ENCODE results near the gene CFAP141. TPM values are rescaled to one million over a fixed set of nuclear protein-coding genes. Genes with fewer than 3 reads are reported as not detected.

Gene CFAP141
- total and polyA plus RNA-seq, 2 of the 13 experiments (the other 11 are each of a cell fraction or from before 2014, with no cell fraction given): not detected

- TF ChIP-seq STAT6 (CRISPR knock-in tag; IDR thresholded peaks at IDR 0.05; ENCODE audit: borderline replicate concordance) (no peak), ZNF253 (CRISPR knock-in tag; IDR thresholded peaks at IDR 0.05; ENCODE audit: borderline replicate concordance) (no peak), MXD1 (CRISPR knock-in tag; IDR thresholded peaks at IDR 0.05) (no peak), ZBTB33 (CRISPR knock-in tag; IDR thresholded peaks at IDR 0.05) (no peak), HDAC2 (CRISPR knock-in tag; IDR thresholded peaks at IDR 0.05) (no peak), KDM4B (CRISPR knock-in tag; IDR thresholded peaks at IDR 0.05) (no peak), ZNF367 (CRISPR knock-in tag; IDR thresholded peaks at IDR 0.05; ENCODE audit: borderline replicate concordance) (peak; percentile 56; the same call in 1 of the 2 replicates), ATF7 (IDR thresholded peaks at IDR 0.05) (no peak), ATF7 (CRISPR knock-in tag; IDR thresholded peaks at IDR 0.05) (no peak), GTF2F1 (IDR thresholded peaks at IDR 0.05; ENCODE audit: low read length) (no peak), KDM5A (IDR thresholded peaks at IDR 0.05; ENCODE audit: borderline replicate concordance, low read length) (peak; percentile 64; the same call in 1 of the 2 replicates), ZNF550 (CRISPR knock-in tag; IDR thresholded peaks at IDR 0.05; ENCODE audit: borderline replicate concordance) (no peak; the same call in 1 of the 2 replicates), ZNF350 (CRISPR knock-in tag; IDR thresholded peaks at IDR 0.05; ENCODE audit: borderline replicate concordance, low read depth) (peak; percentile 82), ZNF639 (CRISPR knock-in tag; conservative IDR thresholded peaks at IDR 0.05) (no peak), ZNF790 (CRISPR knock-in tag; IDR thresholded peaks at IDR 0.05; ENCODE audit: borderline replicate concordance) (0 out of 2 replicates have a peak, but pooled peaks have one; percentile 9), AGO1 (IDR thresholded peaks at IDR 0.05; ENCODE audit: low read depth, low read length, poor library complexity, severe bottlenecking) (peak; percentile 91), ZNF124 (CRISPR knock-in tag; IDR thresholded peaks at IDR 0.05) (no peak), ZNF772 (CRISPR knock-in tag; IDR thresholded peaks at IDR 0.05) (no peak), MED13 (CRISPR knock-in tag; IDR thresholded peaks at IDR 0.05) (no peak), ZNF33A (CRISPR knock-in tag; IDR thresholded peaks at IDR 0.05; ENCODE audit: borderline replicate concordance) (no peak)
- TF ChIP-seq, protein P1, sequence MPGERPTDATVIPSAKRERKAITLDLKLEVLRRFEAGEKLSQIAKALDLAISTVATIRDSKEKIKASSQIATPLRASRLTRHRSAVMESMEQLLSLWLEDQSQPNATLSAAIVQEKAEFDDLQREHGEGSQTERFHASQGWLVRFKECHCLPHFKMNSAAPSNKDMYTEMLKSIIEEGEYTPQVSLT (CRISPR knock-in tag; IDR thresholded peaks at IDR 0.05; ENCODE audit: borderline replicate concordance, low read depth): no peak
- TF ChIP-seq, protein P2, sequence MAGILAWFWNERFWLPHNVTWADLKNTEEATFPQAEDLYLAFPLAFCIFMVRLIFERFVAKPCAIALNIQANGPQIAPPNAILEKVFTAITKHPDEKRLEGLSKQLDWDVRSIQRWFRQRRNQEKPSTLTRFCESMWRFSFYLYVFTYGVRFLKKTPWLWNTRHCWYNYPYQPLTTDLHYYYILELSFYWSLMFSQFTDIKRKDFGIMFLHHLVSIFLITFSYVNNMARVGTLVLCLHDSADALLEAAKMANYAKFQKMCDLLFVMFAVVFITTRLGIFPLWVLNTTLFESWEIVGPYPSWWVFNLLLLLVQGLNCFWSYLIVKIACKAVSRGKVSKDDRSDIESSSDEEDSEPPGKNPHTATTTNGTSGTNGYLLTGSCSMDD (CRISPR knock-in tag; IDR thresholded peaks at IDR 0.05): 0 out of 2 replicates have a peak, but pooled peaks have one; percentile 68
Observed at GRCh38 chr1:154182344-154183045, 23.6 kb downstream of the CFAP141 start (continued).

All from HepG2 (cell line).